HG02870 (cell line): Measurements from ENCODE around the gene R3HDM2.

Source experiments
- ATAC-seq: cut with Tn5 transposase; IDR thresholded peaks from one replicate; pipeline ENCODE4 v1.9.1; 2021; ENCODE audit warnings: mild to moderate bottlenecking, moderate library complexity; ENCODE audit not compliant: unreplicated experiment

Gene R3HDM2

DNA sequence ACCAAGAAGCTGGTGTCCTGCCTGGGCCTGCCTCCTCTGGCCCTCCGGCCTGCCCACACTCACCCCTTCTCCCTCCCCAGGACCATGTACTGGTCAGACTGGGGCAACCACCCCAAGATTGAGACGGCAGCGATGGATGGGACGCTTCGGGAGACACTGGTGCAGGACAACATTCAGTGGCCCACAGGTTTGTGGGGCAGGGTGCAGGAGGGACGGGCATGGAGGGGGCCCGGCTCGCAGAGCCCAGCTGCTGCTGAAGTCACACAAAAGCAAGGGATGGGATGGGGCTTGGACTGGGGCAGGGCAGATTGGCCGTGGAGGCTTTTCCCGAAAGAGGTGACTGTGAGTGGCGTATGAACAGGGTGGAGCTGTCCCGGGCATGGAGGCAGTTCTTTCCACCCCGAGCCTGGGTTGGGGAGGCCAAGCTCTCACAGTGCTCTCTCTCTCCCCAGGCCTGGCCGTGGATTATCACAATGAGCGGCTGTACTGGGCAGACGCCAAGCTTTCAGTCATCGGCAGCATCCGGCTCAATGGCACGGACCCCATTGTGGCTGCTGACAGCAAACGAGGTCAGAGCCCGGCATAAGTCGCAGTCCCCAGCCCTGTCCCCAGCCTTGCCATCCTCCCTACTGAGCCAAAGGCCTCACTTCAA, 222.1 kb downstream of the R3HDM2 start:
- no peak for ATAC-seq

DNA sequence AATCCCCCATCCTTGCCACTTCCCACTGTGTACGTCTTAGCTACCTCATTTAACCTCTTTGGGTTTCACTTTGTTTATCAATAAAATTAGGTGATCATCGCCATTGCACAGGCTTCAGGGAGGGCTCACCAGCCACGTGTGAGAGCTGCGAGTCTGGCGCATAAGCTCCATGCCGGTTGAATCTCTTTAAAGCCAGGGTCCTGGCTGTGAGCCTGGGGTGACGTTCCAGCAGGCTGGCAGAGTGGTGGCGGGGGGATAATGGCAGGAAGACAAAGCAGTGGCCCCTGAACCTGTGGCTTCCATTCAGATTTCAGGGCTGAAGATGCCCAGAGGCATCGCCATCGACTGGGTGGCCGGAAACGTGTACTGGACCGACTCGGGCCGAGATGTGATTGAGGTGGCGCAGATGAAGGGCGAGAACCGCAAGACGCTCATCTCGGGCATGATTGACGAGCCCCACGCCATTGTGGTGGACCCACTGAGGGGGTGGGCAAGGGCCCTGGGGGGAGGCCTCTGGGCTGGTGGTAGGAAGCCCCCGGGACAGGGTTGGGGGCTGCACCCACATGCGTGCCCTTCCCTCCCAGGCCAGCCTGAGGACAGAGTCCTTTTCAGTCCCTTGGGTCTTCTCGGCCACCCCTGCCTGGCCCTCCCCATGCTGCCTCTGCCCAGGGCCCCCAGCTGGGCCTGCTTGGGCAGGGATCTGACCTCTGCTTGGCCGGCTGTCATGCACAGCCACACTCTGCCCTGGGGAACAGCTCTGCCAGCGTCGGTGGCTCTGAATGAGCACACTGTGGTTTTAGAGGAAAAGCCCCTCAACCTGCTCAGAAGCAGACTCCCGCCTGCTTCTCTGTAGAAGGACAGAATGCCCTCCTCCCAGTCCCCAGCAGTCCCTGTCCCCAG, 222.9 kb downstream of the R3HDM2 start:
- ATAC-seq: no peak

DNA sequence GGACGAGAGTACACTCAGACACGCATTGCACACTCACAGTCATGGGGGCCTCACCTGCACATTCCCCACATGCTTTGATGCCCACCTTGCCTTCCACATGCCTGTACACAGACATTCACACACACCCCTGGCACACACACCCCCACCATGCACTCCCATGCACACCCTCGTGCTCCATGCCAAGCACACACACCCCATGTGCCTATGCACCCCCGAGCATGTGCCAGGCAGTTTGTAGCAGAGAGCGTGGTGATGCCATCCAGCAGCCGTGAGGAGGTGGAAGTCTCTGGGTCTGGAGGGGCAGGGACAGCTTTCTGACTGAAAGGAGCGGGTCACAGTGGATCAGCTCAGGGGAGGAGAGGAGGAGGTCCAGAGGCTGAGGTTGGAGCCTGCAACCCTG, 224.9 kb downstream of the R3HDM2 start:
- no peak for ATAC-seq

DNA sequence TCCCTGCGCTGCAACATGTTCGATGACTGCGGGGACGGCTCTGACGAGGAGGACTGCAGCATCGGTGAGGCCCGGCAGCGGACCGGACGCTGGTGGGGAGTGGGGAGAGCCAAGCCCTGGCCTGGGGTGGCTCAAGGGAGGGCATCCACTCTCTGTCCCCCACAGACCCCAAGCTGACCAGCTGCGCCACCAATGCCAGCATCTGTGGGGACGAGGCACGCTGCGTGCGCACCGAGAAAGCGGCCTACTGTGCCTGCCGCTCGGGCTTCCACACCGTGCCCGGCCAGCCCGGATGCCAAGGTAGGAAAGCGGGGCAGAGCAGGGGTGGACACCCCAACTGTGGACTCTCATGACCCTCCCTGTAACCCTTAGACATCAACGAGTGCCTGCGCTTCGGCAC, 225.7 kb downstream of the R3HDM2 start:
- no peak for ATAC-seq

DNA sequence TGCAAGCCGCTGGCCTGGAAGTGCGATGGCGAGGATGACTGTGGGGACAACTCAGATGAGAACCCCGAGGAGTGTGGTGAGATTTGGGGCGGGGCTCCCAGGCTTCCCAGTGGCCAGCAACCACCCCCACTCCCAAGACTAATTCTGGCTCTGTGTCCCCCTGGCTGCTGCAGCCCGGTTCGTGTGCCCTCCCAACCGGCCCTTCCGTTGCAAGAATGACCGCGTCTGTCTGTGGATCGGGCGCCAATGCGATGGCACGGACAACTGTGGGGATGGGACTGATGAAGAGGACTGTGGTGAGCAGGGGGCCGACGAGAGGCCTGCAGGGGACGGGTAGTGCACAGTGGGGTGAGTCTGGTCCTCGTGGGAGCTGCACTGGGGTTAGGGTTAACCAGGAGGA, 226.4 kb downstream of the R3HDM2 start:
- ATAC-seq: no peak

DNA sequence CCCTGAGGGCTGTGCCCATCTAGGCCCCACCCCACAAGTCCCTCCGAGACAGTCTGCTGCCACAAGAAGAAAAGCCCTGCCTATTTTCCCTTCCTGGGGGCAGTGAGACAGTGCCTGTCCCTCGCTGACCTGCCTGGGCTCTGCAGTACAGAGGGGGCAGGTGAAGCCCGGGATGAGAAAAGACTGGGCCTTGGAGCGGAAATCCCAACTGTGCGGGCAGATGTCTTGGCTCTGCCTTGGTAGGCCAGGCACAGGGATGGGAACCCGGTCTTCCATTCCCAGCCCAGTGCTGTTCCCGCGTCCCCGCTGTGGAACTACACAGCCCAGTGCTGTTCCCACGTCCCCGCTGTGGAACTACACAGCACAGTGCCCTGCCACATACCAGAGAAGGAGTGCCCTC, 227.1 kb downstream of the R3HDM2 start:
- no peak for ATAC-seq
